H1 (cell line): Measurements from ENCODE around the gene EML1. TPM values are rescaled to one million over a fixed set of nuclear protein-coding genes. Genes with fewer than 3 reads are reported as not detected.

Experiments
- ATF2 ChIP-seq: IDR thresholded peaks from 2 replicates; pipeline ENCODE4 v1.6.1; 2012; ENCODE audit warnings: low read length, inconsistent platforms
- SAP30 ChIP-seq: fragments of 300-600 bp; sonication (generic); IDR thresholded peaks from 2 replicates; pipeline ENCODE4 v1.7.1; 2012; ENCODE audit warnings: low read length, moderate library complexity, mild to moderate bottlenecking, inconsistent platforms; ENCODE audit not compliant: insufficient read depth, insufficient replicate concordance
- TEAD4 ChIP-seq: IDR thresholded peaks from 2 replicates; pipeline ENCODE4 v1.6.1; 2012; ENCODE audit warnings: low read depth, low read length, inconsistent platforms, mixed read lengths
- polyA plus RNA-seq, 7 experiments: library from polyadenylated mRNA; depleted of rRNA in 3 of 7; stranded (reverse) in 5 of 7; unstranded in 2 of 7; fragments of >200 nt in 5 of 7; fragments of 200-250 nt in 2 of 7; gene quantifications; 1 replicate in 5 of 7; 2 replicates in 1 of 7; 4 replicates in 1 of 7; pipeline versions ENCODE4 v1.2.1 to v1.2.3, GENCODE V29; 2011 to 2013; ENCODE audit warnings: missing spikeins in 2 of 7, mixed read lengths in 2 of 7
- total RNA-seq: library from RNA; stranded (reverse); fragmentation: NEBNext Ultra II Directional; extraction: Animal tissue kit (Norgen Biotek cat#: 25700); gene quantifications from 2 replicates; pipeline ENCODE4 v1.2.1, GENCODE V29; 2021

The EML1 gene
- total and polyA plus RNA-seq, 2 of the 8 experiments (the other 6 are each of a cell fraction or from before 2014, with no cell fraction given): 11.1 to 24.7 TPM

DNA sequence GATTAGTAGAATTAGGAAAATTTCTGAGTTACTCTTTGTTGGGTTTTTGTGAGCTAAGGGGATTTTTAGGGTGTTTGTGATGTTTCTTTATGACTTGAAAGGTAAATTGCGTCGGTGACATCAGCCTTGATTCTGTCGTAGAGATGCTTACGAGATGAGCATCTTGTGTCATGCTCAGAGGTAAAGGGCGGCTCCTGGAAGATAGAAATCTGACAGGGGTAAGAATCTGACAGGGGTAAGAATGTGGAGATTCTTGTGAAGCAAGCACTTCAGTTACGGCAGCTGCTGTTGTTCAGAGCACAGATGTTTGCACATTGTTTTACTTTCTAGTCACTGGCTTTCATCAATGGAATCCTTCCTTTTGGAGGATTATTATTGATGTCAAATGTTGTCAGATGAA, 22.5 kb downstream of the EML1 start (continued):
- TF ChIP-seq ATF2 (no peak), TEAD4 (no peak), SAP30 (no peak)
